ENCODE measurements around the gene PPP1CC. TPM values are rescaled to one million over a fixed set of nuclear protein-coding genes. Genes with fewer than 3 reads are reported as not detected.

Gene PPP1CC
- total RNA-seq, 2 donors from 2014 or later: 92.9 to 103 TPM

- Histone ChIP-seq H3K27me3 (replicated peaks; ENCODE audit: insufficient read depth) (no peaks in the 10 kb centered on the region), H3K4me1 (replicated peaks) (no peaks in the 10 kb centered on the region), H3K36me3 (no peaks in the 10 kb centered on the region), H3K27ac (no peak overlapping the region), H3K4me3 (no peak overlapping the region), H3K9me3 (no peaks in the 10 kb centered on the region)
- TF ChIP-seq POLR2A (IDR thresholded peaks at IDR 0.05): no peak
- no peak for TF ChIP-seq POLR2AphosphoS5 (IDR thresholded peaks at IDR 0.05)
- TF ChIP-seq CTCF (IDR thresholded peaks at IDR 0.05): no peak
- no peak for DNase-seq (ENCODE audit: low spot score)
- intact Hi-C loops (cut with DNase I): no loop called here
- 90% methylated on average over 1 of the region's 1 CpG for WGBS
Measured at GRCh38 chr12:110756611-110757010, 13.9 kb upstream of the PPP1CC start.

- Histone ChIP-seq H3K4me1 (replicated peaks) (no peaks in the 10 kb centered on the region), H3K27me3 (replicated peaks; ENCODE audit: insufficient read depth) (no peaks in the 10 kb centered on the region), H3K9me3 (no peaks in the 10 kb centered on the region), H3K4me3 (no peak overlapping the region), H3K27ac (no peak overlapping the region), H3K36me3 (no peaks in the 10 kb centered on the region)
- intact Hi-C loops (cut with DNase I): no loop called here
- no peak for TF ChIP-seq POLR2AphosphoS5 (IDR thresholded peaks at IDR 0.05)
- 75% methylated on average over 3 of the region's 3 CpGs for whole genome bisulfite sequencing
- no peak for DNase-seq (ENCODE audit: low spot score)
Measured at GRCh38 chr12:110754101-110754793, 11.6 kb upstream of the PPP1CC start.

- 85% methylated on average over 13 of the region's 13 CpGs for WGBS
- Histone ChIP-seq H3K27ac (no peak overlapping the region), H3K9me3 (no peaks in the 10 kb centered on the region), H3K4me3 (no peak overlapping the region), H3K27me3 (replicated peaks; ENCODE audit: insufficient read depth) (no peaks in the 10 kb centered on the region), H3K4me1 (replicated peaks) (no peaks in the 10 kb centered on the region), H3K36me3 (no peaks in the 10 kb centered on the region)
- no peak for DNase-seq (ENCODE audit: low spot score)
- intact Hi-C loops (cut with DNase I): no loop called here
- no peak for TF ChIP-seq CTCF (IDR thresholded peaks at IDR 0.05)
- no peak for TF ChIP-seq POLR2AphosphoS5 (IDR thresholded peaks at IDR 0.05)
- no peak for TF ChIP-seq POLR2A (IDR thresholded peaks at IDR 0.05)
Measured at GRCh38 chr12:110750784-110751461, 8.2 kb upstream of the PPP1CC start.

GRCh38 chr12:110746550-110746949 is 3.9 kb upstream of the PPP1CC start:
- no peak overlapping the region for H3K27ac ChIP-seq
- H3K4me1 ChIP-seq (replicated peaks): peaks cover 3% of the 10 kb centered on the region
- 94% methylated on average over 6 of the region's 6 CpGs for WGBS
- H3K27me3 ChIP-seq (replicated peaks; ENCODE audit: insufficient read depth): no peaks in the 10 kb centered on the region
- TF ChIP-seq POLR2A (IDR thresholded peaks at IDR 0.05) (no peak), POLR2AphosphoS5 (IDR thresholded peaks at IDR 0.05) (no peak), CTCF (IDR thresholded peaks at IDR 0.05) (no peak)
- no peak for DNase-seq (ENCODE audit: low spot score)
- H3K4me3 ChIP-seq: no peak overlapping the region
- no peaks in the 10 kb centered on the region for H3K9me3 ChIP-seq
- no peaks in the 10 kb centered on the region for H3K36me3 ChIP-seq
- intact Hi-C loops (cut with DNase I): no loop called here

- TF ChIP-seq POLR2AphosphoS5 (IDR thresholded peaks at IDR 0.05) (no peak), CTCF (IDR thresholded peaks at IDR 0.05) (no peak), POLR2A (IDR thresholded peaks at IDR 0.05) (no peak)
- no peaks in the 10 kb centered on the region for H3K36me3 ChIP-seq
- no peaks in the 10 kb centered on the region for H3K9me3 ChIP-seq
- WGBS: 88% methylated on average over 16 of the region's 16 CpGs
- no peak overlapping the region for H3K4me3 ChIP-seq
- no peak overlapping the region for H3K27ac ChIP-seq
- H3K27me3 ChIP-seq (replicated peaks; ENCODE audit: insufficient read depth): no peaks in the 10 kb centered on the region
- intact Hi-C loops (cut with DNase I): no loop called here
- no peak for DNase-seq (ENCODE audit: low spot score)
- peaks cover 3% of the 10 kb centered on the region for H3K4me1 ChIP-seq (replicated peaks)
Measured at GRCh38 chr12:110745542-110746284, 3.0 kb upstream of the PPP1CC start.
